ENCODE measurements around the gene FGF10.

The FGF10 gene

GRCh38 chr5:44260793-44261192 lies 128.4 kb downstream of the FGF10 start:
- in situ Hi-C loops (cut with MboI; ENCODE audit: low sequenced_read_pairs) = no loop called here

GRCh38 chr5:44257653-44258365 lies 131.4 kb downstream of the FGF10 start:
- in situ Hi-C loops (cut with MboI; ENCODE audit: low sequenced_read_pairs) = no loop called here

- in situ Hi-C loops (cut with MboI; ENCODE audit: low sequenced_read_pairs) = no loop called here
Observed at GRCh38 chr5:44257221-44257620, 132.0 kb downstream of the FGF10 start.

All from HL-60/S4 treated with retinoic acid at 250 ng/mL for 4 days and 3 days (cell line).